ENCODE results near the gene ABL1. TPM values are rescaled to one million over a fixed set of nuclear protein-coding genes. Genes with fewer than 3 reads are reported as not detected.

The ABL1 gene
- total RNA-seq, 2 donors from 2014 or later: 62.8 to 123 TPM

GRCh38 chr9:130913599-130914416 lies 78.8 kb downstream of the ABL1 start:
- DNase-seq (ENCODE audit: low spot score): no peak
- Histone ChIP-seq H3K36me3 (no peaks in the 10 kb centered on the region), H3K9me3 (no peaks in the 10 kb centered on the region), H3K4me3 (peak overlapping the region; percentile 42), H3K27ac (no peak overlapping the region), H3K27me3 (replicated peaks; ENCODE audit: insufficient read depth) (no peaks in the 10 kb centered on the region), H3K4me1 (ENCODE audit: control insufficient read depth in 1 of 2, low read depth in 2 of 2) (peaks cover 0 to 10% of the 10 kb centered on the region in 2 donors)
- ATAC-seq (ENCODE audit: insufficient number of reproducible peaks, low FRiP score, low read depth): no peak
- TF ChIP-seq CTCF (IDR thresholded peaks at IDR 0.05): no peak

DNA sequence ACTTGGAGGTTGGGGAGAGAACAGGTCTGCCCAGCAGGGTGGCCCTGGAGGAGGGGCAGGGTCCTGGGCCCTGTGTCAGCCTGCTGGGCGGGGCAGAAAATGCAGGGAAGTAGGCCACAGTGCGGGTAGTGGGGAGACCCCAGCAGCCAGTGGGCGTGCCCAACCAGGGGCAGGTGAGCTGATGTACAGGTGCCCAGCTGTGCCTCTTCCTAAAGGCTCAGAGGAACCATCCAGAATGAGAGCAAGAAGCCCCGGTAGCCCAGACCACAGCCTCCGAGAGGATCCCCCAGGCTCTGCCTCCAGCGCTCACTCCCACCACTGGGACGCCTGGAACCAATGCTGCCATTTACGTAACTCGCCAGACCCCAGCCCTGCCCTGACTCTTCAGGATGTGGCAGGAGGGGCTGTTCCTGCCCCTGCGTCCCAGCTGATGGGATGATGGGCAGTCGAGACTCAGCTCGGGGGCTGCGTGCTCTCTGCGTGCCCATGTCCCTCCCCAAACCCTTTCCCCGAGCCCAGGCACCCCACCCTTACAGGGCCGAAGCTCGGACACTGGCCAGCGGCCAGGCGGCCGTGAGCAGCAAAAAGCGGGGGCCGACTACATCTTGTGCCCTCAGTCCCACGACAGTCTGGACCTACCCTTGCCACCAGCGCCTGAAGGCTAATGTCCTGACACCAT lies 79.5 kb downstream of the ABL1 start:
- no peak for TF ChIP-seq CTCF (IDR thresholded peaks at IDR 0.05)
- Histone ChIP-seq H3K36me3 (no peaks in the 10 kb centered on the region), H3K4me1 (ENCODE audit: control insufficient read depth in 1 of 2, low read depth in 2 of 2) (peaks cover 0 to 12% of the 10 kb centered on the region in 2 donors), H3K4me3 (no peak overlapping the region), H3K27ac (no peak overlapping the region), H3K27me3 (replicated peaks; ENCODE audit: insufficient read depth) (no peaks in the 10 kb centered on the region), H3K9me3 (no peaks in the 10 kb centered on the region)
- DNase-seq (ENCODE audit: low spot score): no peak
- no peak for ATAC-seq (ENCODE audit: insufficient number of reproducible peaks, low FRiP score, low read depth)

DNA sequence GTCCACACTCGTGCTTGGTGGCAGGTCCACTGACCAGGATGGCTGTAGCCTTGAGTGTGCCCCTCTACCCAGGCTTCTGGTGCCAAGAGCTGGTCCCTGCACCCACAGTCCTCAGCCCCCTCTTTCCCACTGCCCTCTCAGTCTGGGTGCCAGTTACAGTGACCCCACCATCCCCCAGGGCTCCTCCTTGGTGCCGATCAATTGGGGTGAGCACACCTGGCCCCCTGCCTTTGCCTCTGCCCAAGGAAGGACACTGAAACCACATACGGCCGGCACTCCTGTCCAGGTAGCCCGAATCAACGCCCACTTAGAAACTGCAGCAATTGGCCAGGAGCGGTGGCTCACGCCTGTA lies 80.0 kb downstream of the ABL1 start:
- H3K4me1 ChIP-seq (ENCODE audit: control insufficient read depth in 1 of 2, low read depth in 2 of 2): peaks cover 0 to 12% of the 10 kb centered on the region in 2 donors
- no peak overlapping the region for H3K4me3 ChIP-seq
- H3K9me3 ChIP-seq: no peaks in the 10 kb centered on the region
- no peaks in the 10 kb centered on the region for H3K36me3 ChIP-seq
- TF ChIP-seq CTCF (IDR thresholded peaks at IDR 0.05): no peak
- no peak for DNase-seq (ENCODE audit: low spot score)
- no peak overlapping the region for H3K27ac ChIP-seq
- no peaks in the 10 kb centered on the region for H3K27me3 ChIP-seq (replicated peaks; ENCODE audit: insufficient read depth)
- ATAC-seq (ENCODE audit: insufficient number of reproducible peaks, low FRiP score, low read depth): no peak

GRCh38 chr9:130917168-130917960 lies 82.3 kb downstream of the ABL1 start:
- no peak for TF ChIP-seq CTCF (IDR thresholded peaks at IDR 0.05)
- Histone ChIP-seq H3K36me3 (no peaks in the 10 kb centered on the region), H3K27me3 (replicated peaks; ENCODE audit: insufficient read depth) (no peaks in the 10 kb centered on the region), H3K4me3 (no peak overlapping the region), H3K4me1 (ENCODE audit: control insufficient read depth in 1 of 2, low read depth in 2 of 2) (peaks cover 0 to 12% of the 10 kb centered on the region in 2 donors), H3K9me3 (no peaks in the 10 kb centered on the region), H3K27ac (no peak overlapping the region)
- DNase-seq (ENCODE audit: low spot score): no peak
- no peak for ATAC-seq (ENCODE audit: insufficient number of reproducible peaks, low FRiP score, low read depth)
